Measurements from ENCODE around the gene MYO5B. TPM values are rescaled to one million over a fixed set of nuclear protein-coding genes. Genes with fewer than 3 reads are reported as not detected.

Gene MYO5B
- total RNA-seq, 4 donors from 2014 or later, result 0.05 to 0.60 (median 0.35) TPM

GRCh38 chr18:50038448-50038847 lies 156.5 kb downstream of the MYO5B start:
- Histone ChIP-seq H3K4me3 (no peak overlapping the region), H3K9me3 (no peaks in the 10 kb centered on the region), H3K4me1 (no peaks in the 10 kb centered on the region), H3K36me3 (no peaks in the 10 kb centered on the region), H3K27me3 (no peaks in the 10 kb centered on the region), H3K27ac (no peak overlapping the region)
- no peak for TF ChIP-seq CTCF (IDR thresholded peaks at IDR 0.05 in 4 of 5, conservative IDR thresholded peaks at IDR 0.05 in 1 of 5)
- no peak for TF ChIP-seq POLR2A (IDR thresholded peaks at IDR 0.05)
- DNase-seq, result no peak
- in situ Hi-C loops (cut with MboI; ENCODE audit: low sequenced_read_pairs in 4 of 4) (no loop called here), intact Hi-C loops (cut with DNase I; ENCODE audit: low total_unique reads) (no loop called here)
- ATAC-seq, result no peak

- ATAC-seq, result no peak
Observed at GRCh38 chr18:50034029-50034428, 160.9 kb downstream of the MYO5B start.

GRCh38 chr18:50033004-50033403 lies 161.9 kb downstream of the MYO5B start:
- ATAC-seq, result no peak
- DNase-seq, result no peak
- Histone ChIP-seq H3K27me3 (no peaks in the 10 kb centered on the region), H3K9me3 (no peaks in the 10 kb centered on the region), H3K27ac (no peak overlapping the region), H3K4me3 (no peak overlapping the region), H3K36me3 (no peaks in the 10 kb centered on the region), H3K4me1 (no peaks in the 10 kb centered on the region)
- in situ Hi-C loops (cut with MboI; ENCODE audit: low sequenced_read_pairs in 4 of 4) (no loop called here), intact Hi-C loops (cut with DNase I; ENCODE audit: low total_unique reads) (no loop called here)
- TF ChIP-seq POLR2A (IDR thresholded peaks at IDR 0.05), result no peak
- TF ChIP-seq CTCF (IDR thresholded peaks at IDR 0.05 in 4 of 5, conservative IDR thresholded peaks at IDR 0.05 in 1 of 5), result no peak

More at GRCh38 chr18:50034029-50034428, 160.9 kb downstream of the MYO5B start:
- no peaks in the 10 kb centered on the region for H3K36me3 ChIP-seq
- no peaks in the 10 kb centered on the region for H3K4me1 ChIP-seq
- H3K9me3 ChIP-seq, result no peaks in the 10 kb centered on the region
- no peak for TF ChIP-seq POLR2A (IDR thresholded peaks at IDR 0.05)
- TF ChIP-seq CTCF (IDR thresholded peaks at IDR 0.05 in 4 of 5, conservative IDR thresholded peaks at IDR 0.05 in 1 of 5), result no peak
- H3K27me3 ChIP-seq, result no peaks in the 10 kb centered on the region
- intact Hi-C loops (cut with DNase I; ENCODE audit: low total_unique reads), result no loop called here
- DNase-seq, result no peak
- H3K4me3 ChIP-seq, result no peak overlapping the region
- H3K27ac ChIP-seq, result no peak overlapping the region
- in situ Hi-C loops (cut with MboI; ENCODE audit: low sequenced_read_pairs in 4 of 4), result no loop called here

DNA sequence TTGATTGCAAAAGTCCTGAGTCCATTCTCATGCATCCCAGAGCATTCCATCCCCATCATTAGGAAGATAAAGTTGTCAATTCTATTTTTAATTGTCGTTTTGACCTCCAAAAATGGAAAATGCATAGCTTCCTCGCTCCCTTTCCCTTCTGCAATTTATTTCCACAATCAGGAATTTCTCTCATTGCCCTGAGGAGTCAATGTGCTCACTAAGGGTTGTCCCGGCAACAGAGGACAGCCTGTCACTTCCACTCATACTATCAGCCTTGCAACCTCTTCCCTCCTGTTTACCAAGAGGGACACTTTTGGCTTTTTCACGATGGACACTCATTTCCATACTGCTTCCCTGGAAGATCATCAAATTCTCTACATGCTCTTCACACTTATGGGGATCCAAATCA lies 164.8 kb downstream of the MYO5B start:
- Histone ChIP-seq H3K27me3 (no peaks in the 10 kb centered on the region), H3K4me3 (no peak overlapping the region), H3K4me1 (no peaks in the 10 kb centered on the region), H3K36me3 (no peaks in the 10 kb centered on the region), H3K27ac (no peak overlapping the region), H3K9me3 (no peaks in the 10 kb centered on the region)
- intact Hi-C loops (cut with DNase I; ENCODE audit: low total_unique reads), result no loop called here
- in situ Hi-C loops (cut with MboI; ENCODE audit: low sequenced_read_pairs in 4 of 4), result no loop called here
- TF ChIP-seq POLR2A (IDR thresholded peaks at IDR 0.05) (no peak), CTCF (IDR thresholded peaks at IDR 0.05 in 4 of 5, conservative IDR thresholded peaks at IDR 0.05 in 1 of 5) (no peak)
- no peak for ATAC-seq
- DNase-seq, result no peak

DNA sequence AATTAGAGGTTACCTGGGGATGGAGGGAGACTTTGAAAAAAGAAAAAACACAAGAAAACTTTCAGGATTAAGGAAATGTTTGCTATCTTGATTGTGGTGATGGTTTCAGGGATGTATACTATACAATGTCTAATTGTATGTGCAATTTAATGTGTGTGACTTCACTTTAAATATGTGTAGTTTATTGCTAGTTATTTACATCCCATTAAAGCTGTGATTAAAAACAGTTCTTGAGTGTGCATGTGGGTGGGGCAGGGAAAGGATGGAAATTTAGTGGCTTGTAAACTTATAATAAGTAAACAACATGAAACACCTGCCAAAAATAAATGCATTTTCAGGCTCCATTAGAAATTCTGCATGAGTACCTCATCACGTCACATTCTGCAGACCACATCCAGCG lies 167.0 kb downstream of the MYO5B start:
- Histone ChIP-seq H3K27ac (no peak overlapping the region), H3K4me3 (no peak overlapping the region), H3K36me3 (no peaks in the 10 kb centered on the region), H3K27me3 (no peaks in the 10 kb centered on the region), H3K9me3 (no peaks in the 10 kb centered on the region), H3K4me1 (no peaks in the 10 kb centered on the region)
- no peak for DNase-seq
- in situ Hi-C loops (cut with MboI; ENCODE audit: low sequenced_read_pairs in 4 of 4), result no loop called here
- TF ChIP-seq POLR2A (IDR thresholded peaks at IDR 0.05), result no peak
- TF ChIP-seq CTCF (IDR thresholded peaks at IDR 0.05 in 4 of 5, conservative IDR thresholded peaks at IDR 0.05 in 1 of 5), result no peak
- ATAC-seq, result no peak
- intact Hi-C loops (cut with DNase I; ENCODE audit: low total_unique reads), result no loop called here
